GM18873 (cell line): ENCODE measurements around the gene SPATA9.
A peak's percentile ranks its signal among the peaks of the same experiment; 100 is the strongest.

ENCODE experiments used
- ATAC-seq: cut with Tn5 transposase; IDR thresholded peaks from one replicate; pipeline ENCODE4 v1.9.1; 2021; ENCODE audit warnings: mild to moderate bottlenecking, moderate library complexity, moderate number of reproducible peaks; ENCODE audit not compliant: unreplicated experiment, low FRiP score

SPATA9 gene

DNA sequence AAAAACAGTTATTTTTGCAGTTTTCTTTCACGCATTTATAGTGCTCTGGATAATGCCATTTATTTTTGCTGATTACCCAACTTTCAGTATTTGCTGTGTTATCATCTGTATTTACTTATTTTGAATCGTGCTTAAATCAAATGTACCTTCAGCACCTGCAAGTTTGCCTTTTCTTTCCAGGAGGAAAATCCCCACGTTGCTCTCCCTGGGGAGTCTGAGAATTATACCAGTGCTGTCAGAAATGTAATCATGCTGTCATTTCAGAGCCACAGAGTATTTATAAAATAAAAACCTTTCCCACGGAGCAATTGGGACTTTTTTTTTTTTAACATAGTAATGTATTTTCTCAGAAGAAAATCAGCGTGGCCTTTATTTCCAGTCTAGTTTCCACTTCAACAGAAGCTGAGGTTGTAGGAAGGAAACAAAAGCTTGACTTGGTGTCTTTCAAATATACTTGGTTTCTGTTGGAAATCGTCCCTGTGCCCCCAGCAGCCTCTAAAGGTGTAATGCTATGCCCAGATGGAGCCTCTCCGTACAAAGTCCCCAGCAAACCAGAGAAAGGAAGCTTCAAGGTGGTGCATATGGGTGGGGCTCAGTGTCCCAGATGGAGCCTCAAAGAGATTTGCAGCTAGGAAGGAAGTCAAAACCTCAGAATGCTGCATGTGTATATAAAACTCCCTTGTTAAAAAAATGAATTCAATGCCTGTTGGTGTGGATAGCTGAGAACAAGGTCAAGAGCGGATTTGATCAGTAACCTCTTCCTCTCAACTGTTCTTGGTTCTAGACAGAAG lies 60.8 kb downstream of the SPATA9 start:
- no peak for ATAC-seq

DNA sequence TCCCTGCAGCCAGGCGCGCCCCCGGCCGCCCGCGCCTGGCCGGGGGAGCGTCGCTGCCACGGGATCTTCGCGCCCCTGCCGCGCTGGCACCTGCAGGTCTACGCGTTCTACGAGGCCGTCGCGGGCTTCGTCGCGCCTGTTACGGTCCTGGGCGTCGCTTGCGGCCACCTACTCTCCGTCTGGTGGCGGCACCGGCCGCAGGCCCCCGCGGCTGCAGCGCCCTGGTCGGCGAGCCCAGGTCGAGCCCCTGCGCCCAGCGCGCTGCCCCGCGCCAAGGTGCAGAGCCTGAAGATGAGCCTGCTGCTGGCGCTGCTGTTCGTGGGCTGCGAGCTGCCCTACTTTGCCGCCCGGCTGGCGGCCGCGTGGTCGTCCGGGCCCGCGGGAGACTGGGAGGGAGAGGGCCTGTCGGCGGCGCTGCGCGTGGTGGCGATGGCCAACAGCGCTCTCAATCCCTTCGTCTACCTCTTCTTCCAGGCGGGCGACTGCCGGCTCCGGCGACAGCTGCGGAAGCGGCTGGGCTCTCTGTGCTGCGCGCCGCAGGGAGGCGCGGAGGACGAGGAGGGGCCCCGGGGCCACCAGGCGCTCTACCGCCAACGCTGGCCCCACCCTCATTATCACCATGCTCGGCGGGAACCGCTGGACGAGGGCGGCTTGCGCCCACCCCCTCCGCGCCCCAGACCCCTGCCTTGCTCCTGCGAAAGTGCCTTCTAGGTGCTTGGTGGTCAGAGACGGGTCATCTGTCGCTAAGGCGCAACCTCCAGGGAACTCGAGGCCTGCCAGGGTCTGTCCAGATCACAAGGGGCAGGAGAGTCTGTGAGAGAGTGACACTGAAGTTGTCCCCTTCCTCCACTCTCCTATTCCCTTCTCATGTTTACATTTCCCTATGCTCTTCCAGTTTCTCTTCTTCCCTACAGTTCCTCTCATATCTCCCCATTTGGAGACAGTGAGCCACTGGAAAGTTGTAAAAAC lies 61.6 kb downstream of the SPATA9 start:
- ATAC-seq = peak; percentile 33

GRCh38 chr5:95620030-95620869 lies 62.5 kb downstream of the SPATA9 start, which contains the start of gene GPR150:
GPR150 (plus strand) TSS chr5:95620087; CDS start chr5:95620276, 189 bp downstream.
- ATAC-seq = peak; percentile 45

GRCh38 chr5:95619514-95620029 lies 63.2 kb downstream of the SPATA9 start:
- ATAC-seq = no peak

GRCh38 chr5:95619096-95619495 lies 63.7 kb downstream of the SPATA9 start:
- ATAC-seq = no peak

GRCh38 chr5:95617057-95617456 lies 65.7 kb downstream of the SPATA9 start:
- no peak for ATAC-seq

GRCh38 chr5:95615164-95615467 lies 67.7 kb downstream of the SPATA9 start:
- no peak for ATAC-seq

DNA sequence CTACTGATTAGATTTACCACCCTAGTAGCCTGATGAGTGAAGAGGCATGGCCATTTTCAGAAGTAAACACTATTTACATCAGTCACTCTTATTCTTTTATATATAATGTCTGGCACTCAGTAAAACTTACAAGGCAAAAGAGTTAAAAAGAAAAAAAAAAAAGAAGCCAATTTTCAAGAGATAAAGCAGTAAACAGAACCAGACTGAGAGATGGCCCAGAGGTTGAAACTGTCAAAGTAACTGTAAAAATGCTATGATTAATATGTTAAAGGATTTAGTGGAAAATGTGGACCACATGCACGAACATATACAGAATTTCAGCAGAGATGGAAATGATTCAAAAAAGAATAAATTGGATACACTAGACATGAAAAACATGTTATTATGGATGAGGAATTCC lies 69.3 kb downstream of the SPATA9 start:
- ATAC-seq = no peak

DNA sequence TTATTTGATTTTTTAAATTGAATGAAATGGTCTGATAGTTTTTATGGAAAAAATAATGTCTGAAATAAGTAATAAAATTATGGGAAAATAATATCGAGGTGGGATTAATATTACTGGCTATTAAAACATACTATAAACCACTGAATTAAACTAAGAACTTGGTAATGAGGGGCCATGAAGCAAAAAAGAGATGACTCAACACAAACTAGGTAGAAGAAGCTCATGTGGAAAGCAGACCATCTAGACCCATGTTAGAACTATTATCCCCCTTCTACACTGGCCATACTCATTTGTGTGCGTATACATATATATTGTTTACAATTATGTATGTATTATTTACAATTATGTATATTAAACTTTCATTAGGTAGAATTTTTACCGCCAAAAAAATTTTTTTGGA lies 71.4 kb downstream of the SPATA9 start:
- no peak for ATAC-seq

GRCh38 chr5:95610546-95610945 lies 72.2 kb downstream of the SPATA9 start:
- ATAC-seq = no peak

GRCh38 chr5:95609711-95610110 lies 73.1 kb downstream of the SPATA9 start:
- no peak for ATAC-seq
